Tibial nerve (tissue), 4 donors: ENCODE results near the gene LCMT1. TPM values are rescaled to one million over a fixed set of nuclear protein-coding genes. Genes with fewer than 3 reads are reported as not detected.
"Not testable (repeated sequence)": the region's sequence is repeated elsewhere in the genome, so short reads cannot be mapped to it uniquely, and the experiment has no call there.

Experiments
- DNase-seq, 2 donors: peaks; one replicate each; pipeline ENCODE4 v3.0.0-alpha.2; 2019; ENCODE audit warnings: low spot score in 2 of 2
- H3K27ac ChIP-seq, 4 donors: fragments of 200-600 bp; sonication (generic) in 3 of 4; one replicate each; pipeline ENCODE4 v1.5.1; 2017 to 2019; ENCODE audit warnings: mild to moderate bottlenecking in 1 of 4
- H3K27me3 ChIP-seq, 2 donors: fragments of 200-600 bp; sonication (generic) in 1 of 2; one replicate each; pipeline versions ENCODE4 v1.5.1 to v1.6.0; 2017 to 2019
- H3K36me3 ChIP-seq, 3 donors: fragments of 200-600 bp; sonication (generic); one replicate each; pipeline ENCODE4 v1.5.1; 2018 to 2019
- H3K4me1 ChIP-seq, 4 donors: fragments of 200-600 bp; sonication (generic) in 3 of 4; one replicate each; pipeline ENCODE4 v1.5.1; 2017 to 2019
- H3K4me3 ChIP-seq, 4 donors: fragments of 200-600 bp; sonication (generic) in 3 of 4; one replicate each; pipeline ENCODE4 v1.5.1; 2017 to 2019; ENCODE audit warnings: mild to moderate bottlenecking in 1 of 4, moderate library complexity in 1 of 4
- H3K9me3 ChIP-seq, 4 donors: fragments of 200-600 bp; sonication (generic) in 3 of 4; one replicate each; pipeline ENCODE4 v1.5.1; 2017 to 2019
- CTCF ChIP-seq, 5 experiments: fragments of 200-600 bp in 3 of 5; fragments of 450-650 bp in 2 of 5; sonication (generic) in 3 of 5; IDR thresholded peaks; one replicate each; pipeline ENCODE4 v1.5.1; 2016 to 2019; ENCODE audit warnings: antibody characterized with exemption in 5 of 5, mild to moderate bottlenecking in 3 of 5, moderate library complexity in 2 of 5
- EP300 ChIP-seq, 2 donors: sonication (generic); formaldehyde crosslinking; IDR thresholded peaks; one replicate each; pipeline ENCODE4 v1.6.1; 2017; ENCODE audit warnings: antibody characterized with exemption in 2 of 2, mild to moderate bottlenecking in 1 of 2
- POLR2A ChIP-seq, 2 donors: fragments of 450-650 bp; IDR thresholded peaks; one replicate each; pipeline ENCODE4 v1.6.1; 2017; ENCODE audit warnings: antibody characterized with exemption in 2 of 2, mild to moderate bottlenecking in 2 of 2, moderate library complexity in 2 of 2
- WGBS, 2 donors: methylation state at CpG; one replicate each; pipeline ENCODE4 v1.1.5; 2018; 5-methylcytosine and 5-hydroxymethylcytosine counted together
- total RNA-seq, 4 donors: library from RNA; depleted of rRNA; stranded (reverse); fragments of >200 nt; gene quantifications; one replicate each; pipeline ENCODE4 v1.1.0, GENCODE V29; 2016

LCMT1 gene
- total RNA-seq, 4 donors from 2014 or later: 21.6 to 56.4 (median 33.8) TPM

- 85 to 86% methylated on average over 14 of the region's 14 CpGs for WGBS, 2 donors
Observed at GRCh38 chr16:25118851-25119578, 7.5 kb downstream of the LCMT1 start.

GRCh38 chr16:25121824-25122600 is 10.5 kb downstream of the LCMT1 start:
- peaks cover 0 to 25% (median 0%) of the 10 kb centered on the region in 3 donors for H3K36me3 ChIP-seq
- DNase-seq: no peak
- H3K9me3 ChIP-seq: no peaks in the 10 kb centered on the region
- no peaks in the 10 kb centered on the region for H3K27me3 ChIP-seq
- H3K4me1 ChIP-seq: peaks cover 0 to 17% (median 0%) of the 10 kb centered on the region in 4 donors
- no peak overlapping the region for H3K27ac ChIP-seq
- WGBS, 2 donors: 67 to 68% methylated on average over 6 of the region's 6 CpGs
- TF ChIP-seq CTCF (IDR thresholded peaks at IDR 0.05) (no peak), POLR2A (IDR thresholded peaks at IDR 0.05) (no peak), EP300 (IDR thresholded peaks at IDR 0.05) (no peak)
- H3K4me3 ChIP-seq: no peak overlapping the region

More at GRCh38 chr16:25118851-25119578, 7.5 kb downstream of the LCMT1 start:
- no peak overlapping the region for H3K4me3 ChIP-seq
- H3K4me1 ChIP-seq: peaks cover 0 to 21% (median 0%) of the 10 kb centered on the region in 4 donors
- no peak overlapping the region for H3K27ac ChIP-seq
- peaks cover 0 to 37% (median 0%) of the 10 kb centered on the region in 3 donors for H3K36me3 ChIP-seq
- no peaks in the 10 kb centered on the region for H3K27me3 ChIP-seq
- no peaks in the 10 kb centered on the region for H3K9me3 ChIP-seq
- no peak for TF ChIP-seq EP300 (IDR thresholded peaks at IDR 0.05)
- no peak for TF ChIP-seq POLR2A (IDR thresholded peaks at IDR 0.05)
- TF ChIP-seq CTCF (IDR thresholded peaks at IDR 0.05): no peak
- DNase-seq: no peak

GRCh38 chr16:25124503-25124902 is 13.0 kb downstream of the LCMT1 start:
- no peak for TF ChIP-seq CTCF (IDR thresholded peaks at IDR 0.05)
- no peak for TF ChIP-seq EP300 (IDR thresholded peaks at IDR 0.05)
- TF ChIP-seq POLR2A (IDR thresholded peaks at IDR 0.05): no peak
- no peaks in the 10 kb centered on the region for H3K27me3 ChIP-seq
- 57 to 62% methylated on average over 3 of the region's 3 CpGs for WGBS, 2 donors

GRCh38 chr16:25126086-25126666 is 14.6 kb downstream of the LCMT1 start:
- not testable (repeated sequence) for H3K4me3 ChIP-seq, DNase-seq, H3K27ac ChIP-seq, H3K9me3 ChIP-seq, H3K4me1 ChIP-seq, H3K27me3 ChIP-seq
- peaks cover 0 to 51% (median 7%) of the 10 kb centered on the region in 3 donors for H3K36me3 ChIP-seq
- 77 to 79% methylated on average over 13 of the region's 13 CpGs for WGBS, 2 donors

More at GRCh38 chr16:25124503-25124902, 13.0 kb downstream of the LCMT1 start:
- no peak for DNase-seq
- H3K4me1 ChIP-seq: peaks cover 0 to 11% (median 0%) of the 10 kb centered on the region in 4 donors
- H3K4me3 ChIP-seq: no peak overlapping the region
- no peak overlapping the region for H3K27ac ChIP-seq
- H3K36me3 ChIP-seq: peaks cover 0 to 35% (median 6%) of the 10 kb centered on the region in 3 donors
- no peaks in the 10 kb centered on the region for H3K9me3 ChIP-seq

GRCh38 chr16:25126820-25127232 is 15.3 kb downstream of the LCMT1 start:
- no peak for DNase-seq
- Histone ChIP-seq H3K27me3 (no peaks in the 10 kb centered on the region), H3K4me3 (no peak overlapping the region), H3K27ac (no peak overlapping the region), H3K4me1 (peaks cover 0 to 4% (median 0%) of the 10 kb centered on the region in 4 donors), H3K36me3 (peaks cover 0 to 58% (median 7%) of the 10 kb centered on the region in 3 donors), H3K9me3 (no peaks in the 10 kb centered on the region)
- WGBS, 2 donors: 37 to 45% methylated on average over 4 of the region's 4 CpGs
- TF ChIP-seq POLR2A (IDR thresholded peaks at IDR 0.05) (no peak), EP300 (IDR thresholded peaks at IDR 0.05) (no peak), CTCF (IDR thresholded peaks at IDR 0.05) (peak in 3 of 5 experiments; percentile 21 to 26 (median 22))

GRCh38 chr16:25132751-25133150 is 21.2 kb downstream of the LCMT1 start:
- H3K27ac ChIP-seq, H3K4me1 ChIP-seq, H3K4me3 ChIP-seq, H3K27me3 ChIP-seq, DNase-seq, H3K9me3 ChIP-seq: not testable (repeated sequence)
- peaks cover 3 to 99% (median 7%) of the 10 kb centered on the region in 3 donors for H3K36me3 ChIP-seq
- 97 to 99% methylated on average over 5 of the region's 5 CpGs for WGBS, 2 donors
